ENCODE results near the gene MGAT4B. TPM values are rescaled to one million over a fixed set of nuclear protein-coding genes. Genes with fewer than 3 reads are reported as not detected.

The MGAT4B gene
- total RNA-seq, 4 donors from 2014 or later = 86.3 to 113 (median 101) TPM

- TF ChIP-seq, protein P1, sequence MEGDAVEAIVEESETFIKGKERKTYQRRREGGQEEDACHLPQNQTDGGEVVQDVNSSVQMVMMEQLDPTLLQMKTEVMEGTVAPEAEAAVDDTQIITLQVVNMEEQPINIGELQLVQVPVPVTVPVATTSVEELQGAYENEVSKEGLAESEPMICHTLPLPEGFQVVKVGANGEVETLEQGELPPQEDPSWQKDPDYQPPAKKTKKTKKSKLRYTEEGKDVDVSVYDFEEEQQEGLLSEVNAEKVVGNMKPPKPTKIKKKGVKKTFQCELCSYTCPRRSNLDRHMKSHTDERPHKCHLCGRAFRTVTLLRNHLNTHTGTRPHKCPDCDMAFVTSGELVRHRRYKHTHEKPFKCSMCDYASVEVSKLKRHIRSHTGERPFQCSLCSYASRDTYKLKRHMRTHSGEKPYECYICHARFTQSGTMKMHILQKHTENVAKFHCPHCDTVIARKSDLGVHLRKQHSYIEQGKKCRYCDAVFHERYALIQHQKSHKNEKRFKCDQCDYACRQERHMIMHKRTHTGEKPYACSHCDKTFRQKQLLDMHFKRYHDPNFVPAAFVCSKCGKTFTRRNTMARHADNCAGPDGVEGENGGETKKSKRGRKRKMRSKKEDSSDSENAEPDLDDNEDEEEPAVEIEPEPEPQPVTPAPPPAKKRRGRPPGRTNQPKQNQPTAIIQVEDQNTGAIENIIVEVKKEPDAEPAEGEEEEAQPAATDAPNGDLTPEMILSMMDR (IDR thresholded peaks at IDR 0.05) = no peak
- no peak for TF ChIP-seq POLR2A (IDR thresholded peaks at IDR 0.05)
- intact Hi-C loops (cut with DNase I; ENCODE audit: low total_unique reads) = no loop called here
- no peak overlapping the region for H3K4me3 ChIP-seq (ENCODE audit: low read depth, poor library complexity, severe bottlenecking)
- 91 to 92% methylated on average over 5 of the region's 5 CpGs for WGBS, 2 donors
- DNase-seq (ENCODE audit: low spot score in 2 of 2) = no peak
Measured at GRCh38 chr5:179778591-179778990, 28.1 kb downstream of the MGAT4B start.

GRCh38 chr5:179777909-179778308, 28.8 kb downstream of the MGAT4B start:
- no peak for DNase-seq (ENCODE audit: low spot score in 2 of 2)
- TF ChIP-seq POLR2A (IDR thresholded peaks at IDR 0.05) = no peak
- TF ChIP-seq, protein P1 (IDR thresholded peaks at IDR 0.05) = no peak
- WGBS, 2 donors = 73 to 79% methylated on average over 9 of the region's 9 CpGs
- H3K4me3 ChIP-seq (ENCODE audit: low read depth, poor library complexity, severe bottlenecking) = no peak overlapping the region
- intact Hi-C loops (cut with DNase I; ENCODE audit: low total_unique reads) = no loop called here

DNA sequence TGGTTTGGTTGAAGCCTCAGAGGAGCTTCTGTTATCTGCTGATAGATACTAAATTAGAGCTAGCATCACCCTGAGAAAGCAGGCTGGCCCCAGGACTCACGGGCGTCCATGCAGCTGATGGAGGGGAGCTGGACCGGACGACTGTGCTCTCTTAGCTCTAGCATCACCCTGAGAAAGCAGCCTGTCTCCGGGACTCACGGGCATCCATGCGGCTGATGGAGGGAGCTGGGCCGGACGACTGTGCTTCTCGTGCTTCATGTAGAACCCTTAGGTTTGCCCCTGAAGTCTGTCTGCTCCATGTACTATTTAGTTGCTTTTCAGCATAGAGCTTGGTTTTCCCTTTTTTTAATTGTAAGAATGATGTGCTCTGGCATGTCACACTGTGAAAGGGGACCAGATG, 29.2 kb downstream of the MGAT4B start:
- no peak for TF ChIP-seq POLR2A (IDR thresholded peaks at IDR 0.05)
- TF ChIP-seq, protein P1 (IDR thresholded peaks at IDR 0.05) = no peak
- DNase-seq (ENCODE audit: low spot score in 2 of 2) = no peak
- H3K4me3 ChIP-seq (ENCODE audit: low read depth, poor library complexity, severe bottlenecking) = no peak overlapping the region
- intact Hi-C loops (cut with DNase I; ENCODE audit: low total_unique reads) = no loop called here
- 91 to 93% methylated on average over 10 of the region's 10 CpGs for WGBS, 2 donors

DNA sequence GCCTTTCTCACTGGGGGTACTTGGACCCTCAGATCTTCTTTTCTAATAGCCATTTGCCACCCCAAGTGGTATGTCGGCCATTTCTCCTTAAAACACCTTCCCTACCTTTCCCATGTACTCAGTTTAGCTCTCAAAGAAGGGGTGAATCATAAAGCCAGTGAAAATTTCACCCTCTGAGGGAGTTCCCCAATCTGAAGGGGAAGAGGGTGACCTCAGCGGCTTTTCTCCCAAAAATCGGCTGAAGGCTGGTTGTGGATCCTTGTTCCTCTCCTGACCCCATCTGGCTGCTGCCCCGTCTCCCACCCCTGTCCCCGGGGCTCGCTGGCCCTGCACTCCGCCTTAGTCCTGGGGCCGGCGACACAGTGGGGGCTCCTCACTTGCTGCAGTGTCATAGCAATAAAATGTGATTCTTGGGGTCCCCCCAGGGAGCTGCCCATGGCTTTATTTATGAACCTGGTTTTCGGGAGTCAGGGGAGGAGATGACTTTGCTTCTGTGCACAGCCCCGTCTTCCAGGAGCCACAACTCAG, 30.2 kb downstream of the MGAT4B start:
- no peak overlapping the region for H3K4me3 ChIP-seq (ENCODE audit: low read depth, poor library complexity, severe bottlenecking)
- no peak for DNase-seq (ENCODE audit: low spot score in 2 of 2)
- intact Hi-C loops (cut with DNase I; ENCODE audit: low total_unique reads) = no loop called here
- 90% methylated on average over 11 of the region's 11 CpGs for WGBS, 2 donors
- TF ChIP-seq, protein P1 (IDR thresholded peaks at IDR 0.05) = no peak

GRCh38 chr5:179774442-179774841, 32.2 kb downstream of the MGAT4B start:
- intact Hi-C loops (cut with DNase I; ENCODE audit: low total_unique reads) = no loop called here
- TF ChIP-seq POLR2A (IDR thresholded peaks at IDR 0.05) = no peak
- WGBS, 2 donors = 96% methylated on average over 10 to 11 of the region's 12 CpGs
- no peak for DNase-seq (ENCODE audit: low spot score in 2 of 2)
- H3K4me3 ChIP-seq (ENCODE audit: low read depth, poor library complexity, severe bottlenecking) = no peak overlapping the region

GRCh38 chr5:179773686-179774040, 33.0 kb downstream of the MGAT4B start:
- WGBS, 2 donors = 94% methylated on average over 9 of the region's 9 CpGs
- H3K4me3 ChIP-seq (ENCODE audit: low read depth, poor library complexity, severe bottlenecking) = no peak overlapping the region
- TF ChIP-seq POLR2A (IDR thresholded peaks at IDR 0.05) = no peak
- TF ChIP-seq, protein P1 (IDR thresholded peaks at IDR 0.05) = no peak
- intact Hi-C loops (cut with DNase I; ENCODE audit: low total_unique reads) = no loop called here
- no peak for DNase-seq (ENCODE audit: low spot score in 2 of 2)
